HG02884 (cell line): Measurements from ENCODE around the gene CD34.
"Not testable (repeated sequence)": the region's sequence is repeated elsewhere in the genome, so short reads cannot be mapped to it uniquely, and the experiment has no call there.

Experiments used
- ATAC-seq: cut with Tn5 transposase; IDR thresholded peaks from one replicate; pipeline ENCODE4 v1.9.1; 2021; ENCODE audit warnings: mild to moderate bottlenecking, moderate library complexity; ENCODE audit not compliant: unreplicated experiment

Gene CD34

GRCh38 chr1:207933205-207933800, 22.4 kb upstream of the CD34 start:
- no peak for ATAC-seq

DNA sequence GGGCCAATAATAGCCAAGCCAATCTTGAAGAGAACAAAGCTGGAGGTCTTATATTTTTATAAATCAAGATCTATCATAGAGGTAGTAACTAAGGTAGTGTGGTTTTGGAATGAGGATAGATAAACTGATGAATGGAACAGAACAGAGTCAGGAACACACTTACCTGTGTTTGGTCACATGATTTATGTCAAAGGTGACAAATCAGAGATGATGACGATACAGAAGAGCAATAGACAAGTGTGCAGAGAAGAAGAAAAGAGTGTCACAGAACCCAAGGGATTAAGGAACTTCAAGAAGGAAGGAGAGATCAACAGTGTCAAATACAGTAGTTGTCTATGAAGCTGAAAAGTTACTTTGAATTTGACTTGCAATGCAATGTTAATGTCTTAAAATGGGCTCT, 16.1 kb upstream of the CD34 start:
- no peak for ATAC-seq

- ATAC-seq: not testable (repeated sequence)
Observed at GRCh38 chr1:207925969-207926368, 15.0 kb upstream of the CD34 start.

GRCh38 chr1:207925210-207925609, 14.3 kb upstream of the CD34 start:
- no peak for ATAC-seq

DNA sequence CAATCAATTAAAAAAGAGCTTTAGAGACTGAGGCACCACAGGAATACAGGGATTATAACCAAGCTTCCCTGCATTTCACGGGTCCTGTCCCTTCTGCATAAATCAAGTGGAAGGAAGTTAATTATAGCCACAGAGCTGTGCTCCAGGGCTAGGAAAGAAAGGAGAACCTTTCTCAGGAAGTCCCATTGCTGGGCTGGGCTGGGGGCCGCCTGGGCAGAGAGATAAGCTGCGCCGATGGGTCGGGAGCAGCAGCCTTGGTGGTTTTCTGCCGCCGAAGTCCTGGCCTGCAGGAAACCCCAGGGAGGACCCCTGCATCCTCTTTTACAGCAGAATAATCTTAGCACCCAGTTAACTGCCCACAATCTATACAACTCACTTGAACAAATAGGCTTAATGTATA, 12.6 kb upstream of the CD34 start:
- no peak for ATAC-seq

- no peak for ATAC-seq
Observed at GRCh38 chr1:207923121-207923520, 12.2 kb upstream of the CD34 start.

DNA sequence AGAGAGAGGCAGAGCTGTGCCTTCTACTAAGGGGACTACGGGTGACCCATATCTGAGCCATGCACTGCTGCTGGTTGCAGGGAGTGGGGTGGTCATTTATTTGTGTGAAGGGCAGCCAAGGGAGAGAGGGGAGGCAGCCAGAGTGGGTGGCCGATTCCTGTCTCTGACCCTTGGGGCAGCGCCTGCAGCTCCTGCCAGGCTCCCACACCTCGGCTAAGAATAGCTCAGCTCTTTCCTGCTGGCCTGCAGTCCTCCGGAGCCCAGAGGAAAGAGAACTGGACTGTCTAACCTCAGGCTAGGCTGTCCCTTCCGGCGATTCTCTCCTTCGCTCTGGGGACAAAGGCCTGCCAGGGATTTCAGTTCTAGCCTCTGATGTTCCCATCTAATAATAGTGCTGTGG, 11.6 kb upstream of the CD34 start:
- no peak for ATAC-seq

DNA sequence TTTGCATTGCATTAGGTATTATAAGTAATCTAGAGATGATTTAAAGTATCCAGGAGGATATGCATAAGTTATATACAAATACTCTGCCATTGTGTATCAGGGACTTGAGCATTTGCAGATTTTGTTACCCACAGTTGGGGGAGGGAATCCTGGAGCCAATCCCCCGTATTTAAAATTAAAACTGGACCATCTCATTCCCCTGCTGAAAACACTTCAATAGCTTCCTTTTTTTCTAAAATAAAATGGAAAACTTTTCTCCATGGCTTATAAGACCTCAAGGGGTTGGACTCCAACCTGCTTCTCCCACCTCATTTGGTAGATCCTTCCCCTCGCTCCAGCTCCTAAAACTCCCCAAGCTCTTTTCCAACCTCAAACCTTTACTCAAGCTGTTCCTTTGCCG, 10.4 kb upstream of the CD34 start:
- ATAC-seq: no peak

- ATAC-seq: no peak
Observed at GRCh38 chr1:207920444-207921021, 9.6 kb upstream of the CD34 start.

DNA sequence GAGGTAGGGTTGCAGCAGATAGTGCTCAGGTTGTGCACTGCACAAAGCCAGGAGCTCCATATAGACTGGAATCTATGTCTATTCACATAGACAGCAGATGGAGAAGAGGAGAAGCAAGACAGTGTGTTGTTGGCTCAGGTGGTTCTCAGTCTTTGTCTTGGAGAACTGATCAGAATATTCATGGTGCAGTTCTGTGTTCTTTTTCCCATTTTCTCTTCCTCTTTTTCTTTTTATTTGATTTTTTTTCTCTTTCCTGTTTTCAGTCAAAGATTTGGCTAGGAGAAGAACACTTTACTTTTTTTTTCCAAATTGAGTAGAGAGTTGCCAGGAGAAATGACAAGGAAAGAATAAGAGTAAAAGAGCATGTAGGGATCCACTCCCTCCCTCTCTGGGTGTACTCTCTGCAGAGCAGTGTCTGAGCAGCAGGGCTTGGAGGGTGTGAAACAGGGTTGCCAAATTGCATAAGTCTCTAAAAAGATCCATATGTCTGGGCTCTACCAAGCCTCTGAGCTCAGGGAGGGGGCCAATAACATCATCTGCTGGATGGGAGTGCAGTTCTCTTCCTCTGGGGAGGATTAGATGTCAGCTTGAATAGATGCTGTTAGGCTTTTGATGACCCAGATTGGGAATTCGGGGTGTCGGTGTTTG, 8.7 kb upstream of the CD34 start:
- ATAC-seq: no peak

GRCh38 chr1:207918581-207918980, 7.7 kb upstream of the CD34 start:
- ATAC-seq: no peak

GRCh38 chr1:207918011-207918410, 7.1 kb upstream of the CD34 start:
- no peak for ATAC-seq

GRCh38 chr1:207917080-207917479, 6.2 kb upstream of the CD34 start:
- no peak for ATAC-seq

DNA sequence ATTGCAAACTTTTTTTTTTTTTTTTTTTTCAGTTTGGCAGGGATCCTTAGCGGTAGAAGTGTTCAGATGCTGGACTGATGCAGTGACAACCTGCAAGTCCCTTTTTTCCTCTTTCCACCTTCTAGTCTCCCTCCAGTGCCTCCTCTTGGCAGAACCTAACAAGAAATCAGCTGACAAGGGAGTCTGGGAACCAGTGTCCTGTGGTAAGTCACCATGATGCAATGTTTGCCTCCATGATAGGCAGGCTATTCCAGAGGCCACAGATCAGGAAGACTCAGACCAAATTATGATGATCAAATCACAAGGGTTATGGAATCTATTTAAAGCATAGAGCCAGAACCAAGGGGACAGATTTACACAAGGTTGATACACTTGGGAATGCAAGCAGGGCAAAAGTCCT, 3.0 kb upstream of the CD34 start:
- ATAC-seq: no peak

GRCh38 chr1:207911856-207912760, 1.2 kb upstream of the CD34 start:
- no peak for ATAC-seq

DNA sequence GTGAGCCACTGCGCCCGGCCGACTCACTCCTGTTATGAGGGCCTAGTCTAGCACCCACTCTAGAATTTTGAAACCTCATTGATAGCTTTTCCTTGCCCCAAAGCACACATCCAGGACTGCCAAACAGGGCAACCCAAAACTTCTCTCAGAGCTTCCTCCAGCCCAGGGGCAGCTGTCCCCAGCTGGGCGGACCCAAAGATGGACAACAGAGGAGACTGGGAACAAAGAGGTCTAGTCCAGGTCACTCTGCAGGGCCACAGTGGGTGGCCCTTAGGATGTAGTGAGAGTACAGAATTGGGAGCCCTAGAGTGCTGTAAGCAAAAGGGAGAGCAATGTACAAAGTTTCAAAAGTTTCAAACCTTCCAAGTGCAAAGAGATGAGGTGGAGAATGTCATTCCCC, 1.2 kb downstream of the CD34 start:
- ATAC-seq: no peak

DNA sequence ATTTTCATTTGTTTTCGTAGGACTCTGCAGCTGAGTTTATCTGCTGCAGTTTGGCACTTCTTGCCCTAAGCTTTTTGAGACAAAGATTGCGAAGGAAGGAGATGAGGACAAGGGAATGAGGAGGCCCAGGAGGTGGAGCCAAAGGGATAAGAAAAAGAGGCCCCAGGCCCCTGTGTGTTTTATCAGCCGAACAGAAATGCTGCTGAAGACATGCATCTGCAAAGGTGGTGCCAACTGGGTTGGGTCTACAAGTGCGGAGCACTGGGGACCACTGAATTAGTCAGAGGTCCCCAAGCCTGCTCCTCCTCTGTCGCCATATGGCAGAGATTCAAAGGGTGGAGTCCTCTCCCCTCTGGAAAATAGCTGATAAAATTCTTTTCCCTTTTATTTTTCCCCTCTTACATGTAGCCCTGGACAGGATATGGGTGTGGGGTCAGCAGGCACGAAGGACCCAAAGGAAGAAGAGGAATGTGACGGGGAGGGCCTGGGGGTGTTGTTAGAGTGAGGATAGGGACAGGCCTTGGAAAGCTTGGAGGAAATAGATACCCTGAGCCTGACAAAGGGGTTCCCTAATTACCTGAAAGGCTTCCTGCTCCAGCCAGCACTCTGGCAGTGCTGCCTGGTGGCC, 2.7 kb downstream of the CD34 start:
- no peak for ATAC-seq

DNA sequence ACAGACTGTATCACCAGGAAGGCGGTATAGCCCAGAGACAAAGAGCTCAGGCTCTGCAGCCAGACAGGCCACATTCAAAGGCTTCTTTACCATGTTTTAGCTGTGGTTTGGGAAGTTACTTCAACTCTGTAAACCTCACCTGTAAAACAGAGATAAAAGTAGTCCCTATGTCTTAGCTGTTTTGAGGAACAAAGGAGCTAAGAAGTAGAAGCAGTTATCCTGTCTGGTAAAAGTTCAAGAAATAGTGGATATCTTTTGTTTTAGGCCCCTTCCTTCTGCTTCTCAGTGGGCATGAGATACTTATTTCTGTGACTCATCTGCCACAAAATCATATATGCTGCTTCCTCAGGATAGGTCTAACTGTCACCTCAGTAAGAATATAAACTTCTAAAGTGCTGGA, 6.5 kb downstream of the CD34 start:
- no peak for ATAC-seq

DNA sequence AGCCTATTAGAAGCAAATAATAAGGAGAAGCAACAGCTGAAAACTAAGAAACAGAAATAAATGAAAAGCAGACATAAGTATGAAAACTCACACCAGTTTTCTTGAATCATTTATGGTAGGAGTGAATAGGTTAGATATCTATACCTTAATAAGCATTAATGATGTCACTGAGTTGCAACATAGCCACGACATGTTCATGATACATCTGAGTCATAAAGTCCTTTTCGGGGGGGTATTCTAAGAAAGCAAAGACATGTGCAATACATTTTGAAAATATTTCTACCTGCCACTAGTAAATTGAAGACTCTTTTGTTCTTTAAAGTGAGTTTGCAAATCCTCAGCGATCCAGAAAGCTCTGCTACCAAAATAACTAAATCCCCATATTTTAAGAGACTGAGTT, 7.2 kb downstream of the CD34 start:
- no peak for ATAC-seq

DNA sequence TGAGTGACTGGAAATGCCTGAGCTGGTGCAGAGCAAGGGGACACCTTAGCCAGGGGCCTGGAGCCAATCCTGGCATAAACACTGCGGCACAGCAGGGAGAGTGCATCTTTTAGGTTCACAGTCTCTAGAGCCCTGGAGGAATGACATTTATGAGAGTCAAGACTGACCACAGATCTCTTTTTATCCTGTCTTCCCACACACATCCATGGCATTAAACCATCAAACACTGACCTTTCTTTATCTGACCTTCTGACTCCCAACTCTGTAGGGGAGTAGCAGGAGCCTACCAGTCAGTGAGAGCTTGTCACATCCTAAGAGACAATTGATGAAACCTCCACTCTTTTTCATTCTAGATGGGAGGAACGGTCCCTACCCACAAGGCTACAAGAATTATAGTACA, 7.9 kb downstream of the CD34 start:
- no peak for ATAC-seq

DNA sequence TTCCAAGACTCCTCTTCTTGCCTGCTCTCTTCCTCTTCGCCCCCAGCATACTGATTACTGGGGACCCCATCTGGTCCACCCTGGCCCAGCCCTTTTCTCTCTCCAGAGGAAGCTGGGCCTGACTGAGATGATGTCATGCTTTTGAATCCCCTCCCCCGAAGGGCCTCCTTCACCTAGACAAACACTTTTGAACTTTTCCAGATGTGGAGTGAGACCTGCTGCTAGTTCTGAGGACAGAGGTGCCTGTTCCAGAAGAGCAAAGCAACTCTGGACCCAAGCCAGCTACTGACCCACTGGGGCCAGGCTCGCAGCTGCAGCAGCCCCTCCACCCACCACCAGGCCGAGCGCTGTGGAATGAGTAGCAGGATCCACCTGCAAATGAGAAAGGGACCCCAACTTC, 8.4 kb downstream of the CD34 start:
- ATAC-seq: no peak
